SK-N-SH (cell line): ENCODE results near the gene VGF. TPM values are rescaled to one million over a fixed set of nuclear protein-coding genes. Genes with fewer than 3 reads are reported as not detected.
A peak's percentile ranks its signal among the peaks of the same experiment; 100 is the strongest.
"Not testable (repeated sequence)": the region's sequence is repeated elsewhere in the genome, so short reads cannot be mapped to it uniquely, and the experiment has no call there.

Experiments used
- CTCF ChIA-PET: fragments of 300-600, 350-600 bp; formaldehyde crosslinking; extraction: SDS; loops from one replicate; lab custom pipeline; 2021; lab: Yijun Ruan, JAX
- POLR2A ChIA-PET: fragments of 350-600 bp; sonication (Branson Sonifier 250); formaldehyde crosslinking; extraction: SDS; loops from one replicate; lab custom pipeline; 2020; ENCODE audit warnings: antibody characterized with exemption, inconsistent platforms; lab: Yijun Ruan, JAX
- DNase-seq: peaks from one replicate; pipeline ENCODE4 v3.0.0; 2012
- H2AFZ ChIP-seq: fragments of 200-600 bp; sonication (generic); 2 replicates; pipeline ENCODE4 v1.8.1; 2016; ENCODE audit warnings: antibody characterized with exemption, mild to moderate bottlenecking, low read depth
- H3F3A ChIP-seq: fragments of 200-600 bp; sonication (generic); replicated peaks from 2 replicates; pipeline ENCODE3; 2016; ENCODE audit warnings: antibody characterized with exemption, mild to moderate bottlenecking; ENCODE audit not compliant: insufficient read depth
- H3K27ac ChIP-seq, 2 experiments: fragments of 200-500 bp in 1 of 2; fragments of 200-600 bp in 1 of 2; sonication (Bioruptor generic) in 1 of 2; sonication (generic), shearing (Covaris generic) in 1 of 2; 2 replicates each; pipeline versions ENCODE4 v1.5.1 to v1.6.1; 2014 to 2016; ENCODE audit warnings: low read depth in 2 of 2, inconsistent platforms in 1 of 2, low read length in 1 of 2, mild to moderate bottlenecking in 1 of 2, mixed read lengths in 1 of 2
- H3K27me3 ChIP-seq: fragments of 200-600 bp; sonication (generic), shearing (Covaris generic); 2 replicates; pipeline ENCODE4 v1.6.1; 2016; ENCODE audit warnings: mixed run types; ENCODE audit not compliant: insufficient read depth
- H3K36me3 ChIP-seq, 2 experiments: fragments of 200-500 bp in 1 of 2; fragments of 200-600 bp in 1 of 2; sonication (Bioruptor generic) in 1 of 2; sonication (generic) in 1 of 2; replicated peaks in 1 of 2; 2 replicates each; pipeline versions ENCODE3 to v1.5.1; 2014 to 2016; ENCODE audit warnings: low read length in 1 of 2, mild to moderate bottlenecking in 1 of 2; ENCODE audit not compliant: insufficient read depth in 2 of 2, control insufficient read depth in 1 of 2
- H3K4me1 ChIP-seq, 2 experiments: fragments of 200-500 bp in 1 of 2; fragments of 200-600 bp in 1 of 2; sonication (Bioruptor generic) in 1 of 2; sonication (generic), shearing (Covaris generic) in 1 of 2; 2 replicates each; pipeline versions ENCODE4 v1.5.1 to v1.6.1; 2014 to 2016; ENCODE audit warnings: low read depth in 1 of 2, low read length in 1 of 2, mixed run types in 1 of 2; ENCODE audit not compliant: insufficient read depth in 2 of 2, control insufficient read depth in 1 of 2
- H3K4me2 ChIP-seq: fragments of 200-600 bp; sonication (generic), shearing (Covaris generic); 2 replicates; pipeline ENCODE4 v1.6.1; 2017; ENCODE audit warnings: mixed run types
- H3K4me3 ChIP-seq, 2 experiments: fragments of 200-500 bp in 1 of 2; fragments of 200-600 bp in 1 of 2; sonication (Bioruptor generic) in 1 of 2; sonication (generic), shearing (Covaris generic) in 1 of 2; 2 replicates each; pipeline versions ENCODE4 v1.5.1 to v1.8.1; 2014 to 2016; ENCODE audit warnings: low read depth in 2 of 2, inconsistent platforms in 1 of 2, low read length in 1 of 2, mild to moderate bottlenecking in 1 of 2, mixed read lengths in 1 of 2, moderate library complexity in 1 of 2
- H3K79me2 ChIP-seq: fragments of 200-600 bp; sonication (generic); 2 replicates; pipeline ENCODE4 v1.8.1; 2017; ENCODE audit warnings: mild to moderate bottlenecking; ENCODE audit not compliant: insufficient read depth
- H3K9ac ChIP-seq: fragments of 200-600 bp; sonication (generic); 2 replicates; pipeline ENCODE4 v1.6.1; 2017; ENCODE audit warnings: mixed run types
- H3K9me2 ChIP-seq: fragments of 200-600 bp; sonication (generic); 2 replicates; pipeline ENCODE4 v1.6.1; 2017; ENCODE audit warnings: mixed run types
- H3K9me3 ChIP-seq: fragments of 200-600 bp; sonication (generic); 2 replicates; pipeline ENCODE4 v1.6.1; 2017; ENCODE audit warnings: mixed run types, mild to moderate bottlenecking, moderate library complexity
- H4K20me1 ChIP-seq: fragments of 200-600 bp; sonication (generic); 2 replicates; pipeline ENCODE4 v1.6.1; 2017; ENCODE audit warnings: mild to moderate bottlenecking, mixed run types; ENCODE audit not compliant: insufficient read depth
- CHD2 ChIP-seq: fragments of 150-350 bp; IDR thresholded peaks from 2 replicates; pipeline ENCODE4 v1.6.1; 2018; ENCODE audit warnings: low read length; ENCODE audit not compliant: partially characterized antibody
- ELF1 ChIP-seq: IDR thresholded peaks from 2 replicates; pipeline ENCODE4 v1.4.0; 2012
- EP300 ChIP-seq, 2 experiments: IDR thresholded peaks; 2 replicates each; pipeline versions ENCODE4 v1.4.0 to v1.6.1; 2012; ENCODE audit warnings: borderline replicate concordance in 1 of 2, low read depth in 1 of 2, low read length in 1 of 2
- IRF3 ChIP-seq: fragments of 150-350 bp; IDR thresholded peaks from 2 replicates; pipeline ENCODE4 v1.6.1; 2016; ENCODE audit warnings: mild to moderate bottlenecking, low read depth, low read length
- JUND ChIP-seq: IDR thresholded peaks from 2 replicates; pipeline ENCODE4 v1.4.0; 2012
- POLR2AphosphoS5 ChIP-seq: IDR thresholded peaks from 2 replicates; pipeline ENCODE4 v1.6.1; 2012; ENCODE audit warnings: low read depth, low read length
- RXRA ChIP-seq: IDR thresholded peaks from 2 replicates; pipeline ENCODE4 v1.4.0; 2012; ENCODE audit warnings: low read depth, mild to moderate bottlenecking, borderline replicate concordance
- TEAD4 ChIP-seq: IDR thresholded peaks from 2 replicates; pipeline ENCODE4 v1.4.0; 2012; ENCODE audit warnings: mild to moderate bottlenecking, borderline replicate concordance; ENCODE audit not compliant: insufficient read depth
- ZBTB33 ChIP-seq: IDR thresholded peaks from 2 replicates; pipeline ENCODE4 v1.4.0; 2012; ENCODE audit warnings: low read depth, borderline replicate concordance
- WGBS: methylation state at CpG from one replicate; pipeline ENCODE4 v1.1.6; 2017; ENCODE audit warnings: low lambda C conversion rate; 5-methylcytosine and 5-hydroxymethylcytosine counted together
- polyA plus RNA-seq, 3 experiments: library from polyadenylated mRNA; depleted of rRNA; stranded (reverse); fragments of >200 nt; gene quantifications; 2 replicates each; pipeline ENCODE4 v1.2.3, GENCODE V29; 2012

VGF gene
- polyA plus RNA-seq, 1 of the 3 experiments (the other 2 are of a cell fraction), result 54.3 TPM

GRCh38 chr7:101132626-101133600 is 32.5 kb downstream of the VGF start:
- TF ChIP-seq RXRA (peak; percentile 7; the same call in 1 of the 2 replicates), JUND (peak; percentile 5; the same call in 1 of the 2 replicates), ZBTB33 (0 out of 2 replicates have a peak, but pooled peaks have one; percentile 20), TEAD4 (0 out of 2 replicates have a peak, but pooled peaks have one; percentile 17), EP300 (IDR thresholded peaks at IDR 0.05; ENCODE audit: borderline replicate concordance in 1 of 2, low read depth in 1 of 2, low read length in 1 of 2) (0 out of 4 replicates have a peak, but pooled peaks of 1 of the 2 experiments have one; percentile 32)
- H3K4me1 ChIP-seq, result peaks cover 9 to 30% of the 10 kb centered on the region in 2 experiments; a peak in 3 of 4 replicates
- H3K27me3 ChIP-seq, H3K9me2 ChIP-seq, H3K9me3 ChIP-seq, DNase-seq, POLR2A ChIA-PET, H2AFZ ChIP-seq: not testable (repeated sequence)
- peak overlapping the region; percentile 95 for H3K9ac ChIP-seq
- H3K36me3 ChIP-seq, result peaks cover 24 to 93% of the 10 kb centered on the region in 2 experiments
- CTCF ChIA-PET, result interaction anchor here (0.7 to 4.7 kb wide), 10 partner anchors 11 to 238 kb away, joined by 3 to 38 read pairs (median 4); partner anchors contain the start of gene NAT16
- H3F3A ChIP-seq, result peaks cover 99% of the 10 kb centered on the region
- H4K20me1 ChIP-seq, result peaks cover 100% of the 10 kb centered on the region
- peak overlapping the region in 1 of 2 experiments; percentile 98; a peak in 2 of 4 replicates for H3K27ac ChIP-seq
- H3K79me2 ChIP-seq, result peaks cover 53% of the 10 kb centered on the region
- 79% methylated on average over 18 of the region's 18 CpGs for WGBS
- H3K4me3 ChIP-seq, result 0 out of 4 replicates have a peak overlapping the region, but pooled peaks of 1 of the 2 experiments have one; percentile 85
- peak overlapping the region; percentile 96 for H3K4me2 ChIP-seq

GRCh38 chr7:101129603-101130117 is 35.7 kb downstream of the VGF start:
- Histone ChIP-seq H3K79me2 (peaks cover 73% of the 10 kb centered on the region), H3K9ac (peak overlapping the region; percentile 95), H4K20me1 (peaks cover 76% of the 10 kb centered on the region), H3K4me3 (peak overlapping the region; percentile 25 to 85; a peak in 3 of 4 replicates), H2AFZ (no peak overlapping the region), H3K4me2 (peak overlapping the region; percentile 96), H3K4me1 (peaks cover 20 to 38% of the 10 kb centered on the region in 2 experiments; a peak in 3 of 4 replicates), H3K9me3 (no peaks in the 10 kb centered on the region), H3K9me2 (no peaks in the 10 kb centered on the region), H3K36me3 (peaks cover 13 to 74% of the 10 kb centered on the region in 2 experiments), H3F3A (peaks cover 97% of the 10 kb centered on the region), H3K27me3 (no peaks in the 10 kb centered on the region), H3K27ac (peak overlapping the region in 1 of 2 experiments; percentile 98; a peak in 2 of 4 replicates)
- POLR2A ChIA-PET, result no interaction called here
- 84% methylated on average over 3 of the region's 3 CpGs for WGBS
- TF ChIP-seq POLR2AphosphoS5 (peak; percentile 69), RXRA (0 out of 2 replicates have a peak, but pooled peaks have one; percentile 10), ELF1 (0 out of 2 replicates have a peak, but pooled peaks have one; percentile 4), CHD2 (no peak), IRF3 (no peak), TEAD4 (no peak), JUND (peak; percentile 21; the same call in 1 of the 2 replicates)
- CTCF ChIA-PET, result interaction anchor here (1.0 to 1.4 kb wide), 2 partner anchors 14 to 235 kb away, joined by 3 to 7 read pairs; no protein-coding TSS in a partner anchor
- no peak for DNase-seq
